Activated CD8-positive, alpha-beta memory T cell treated with anti-CD3 and anti-CD28 coated beads for 1 hour (primary cell): Measurements from ENCODE around the gene CYP21A2.
"Not testable (repeated sequence)": the region's sequence is repeated elsewhere in the genome, so short reads cannot be mapped to it uniquely, and the experiment has no call there.

Experiments
- DNase-seq, 2 donors: peaks; one replicate each; pipeline ENCODE4 v3.0.0-alpha.2; 2020; ENCODE audit warnings: low read depth in 1 of 2; ENCODE audit errors: extremely low read depth in 1 of 2

CYP21A2 gene

DNA sequence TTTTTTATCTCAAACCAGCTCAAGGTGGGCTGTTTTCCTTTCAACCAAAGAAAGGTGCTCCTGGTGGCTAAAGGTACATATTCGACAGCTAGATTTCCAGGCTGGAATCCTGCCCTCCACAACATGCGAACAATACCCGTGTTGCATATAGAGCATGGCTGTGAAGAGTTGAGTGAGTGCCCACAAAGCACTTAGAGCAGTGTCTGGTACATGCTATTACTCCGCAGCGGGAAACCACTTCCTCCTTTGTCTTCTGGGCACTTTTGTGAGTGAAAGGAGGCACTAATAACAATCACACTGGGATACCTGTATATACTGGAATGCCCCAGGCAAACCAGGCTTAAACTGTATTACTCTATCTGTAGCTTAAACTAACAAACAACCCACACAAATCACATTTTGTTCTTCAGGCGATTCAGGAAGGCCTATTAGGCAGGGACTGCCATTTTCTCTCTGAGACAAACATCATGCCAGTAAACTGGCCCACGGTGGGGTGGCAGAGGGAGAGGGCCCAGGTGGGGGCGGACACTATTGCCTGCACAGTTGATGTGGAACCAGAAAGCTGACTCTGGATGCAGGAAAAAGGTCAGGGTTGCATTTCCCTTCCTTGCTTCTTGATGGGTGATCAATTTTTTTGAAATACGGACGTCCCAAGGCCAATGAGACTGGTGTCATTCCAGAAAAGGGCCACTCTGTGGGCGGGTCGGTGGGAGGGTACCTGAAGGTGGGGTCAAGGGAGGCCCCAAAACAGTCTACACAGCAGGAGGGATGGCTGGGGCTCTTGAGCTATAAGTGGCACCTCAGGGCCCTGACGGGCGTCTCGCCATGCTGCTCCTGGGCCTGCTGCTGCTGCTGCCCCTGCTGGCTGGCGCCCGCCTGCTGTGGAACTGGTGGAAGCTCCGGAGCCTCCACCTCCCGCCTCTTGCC, at the start of gene CYP21A2:
CYP21A2 (plus strand) TSS at position 818 of the 927 bp plus-strand sequence; CDS start at position 826, 8 bp downstream.
- not testable (repeated sequence) for DNase-seq

DNA sequence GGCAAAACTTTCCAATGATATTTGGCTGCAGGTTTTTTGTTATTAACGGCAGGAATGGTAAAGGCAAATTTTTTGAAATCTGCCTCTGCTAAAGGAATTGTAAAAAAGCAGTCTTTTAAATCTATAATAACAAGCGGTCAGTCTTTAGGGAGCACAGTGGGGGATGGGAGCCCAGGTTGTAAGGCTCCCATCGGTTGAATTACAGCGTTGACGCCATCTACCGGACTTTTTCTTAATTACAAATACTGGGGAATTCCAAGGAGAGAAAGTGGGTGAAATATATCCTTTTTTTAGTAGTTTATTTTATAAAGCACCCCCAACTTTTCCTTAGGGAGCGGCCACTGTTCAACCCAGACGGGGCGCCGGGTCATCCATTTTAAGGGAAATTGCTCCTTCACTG, 48.9 kb upstream of the CYP21A2 start:
- DNase-seq, result not testable (repeated sequence)

DNA sequence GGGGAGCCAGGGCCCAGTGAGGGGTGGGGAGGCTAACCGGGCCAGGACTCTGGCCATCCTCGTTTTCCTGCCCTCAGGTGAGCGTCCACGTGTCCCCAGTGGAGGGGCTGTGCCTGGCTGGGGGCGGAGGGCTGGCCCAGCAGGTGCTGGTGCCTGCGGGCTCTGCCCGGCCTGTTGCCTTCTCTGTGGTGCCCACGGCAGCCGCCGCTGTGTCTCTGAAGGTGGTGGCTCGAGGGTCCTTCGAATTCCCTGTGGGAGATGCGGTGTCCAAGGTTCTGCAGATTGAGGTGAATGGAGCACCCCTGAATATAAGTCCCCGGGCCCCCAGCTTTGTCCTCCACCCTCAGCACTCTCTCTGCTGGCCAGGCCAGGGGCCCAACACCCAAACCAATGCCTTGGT, 43.8 kb upstream of the CYP21A2 start:
- DNase-seq, result not testable (repeated sequence)

DNA sequence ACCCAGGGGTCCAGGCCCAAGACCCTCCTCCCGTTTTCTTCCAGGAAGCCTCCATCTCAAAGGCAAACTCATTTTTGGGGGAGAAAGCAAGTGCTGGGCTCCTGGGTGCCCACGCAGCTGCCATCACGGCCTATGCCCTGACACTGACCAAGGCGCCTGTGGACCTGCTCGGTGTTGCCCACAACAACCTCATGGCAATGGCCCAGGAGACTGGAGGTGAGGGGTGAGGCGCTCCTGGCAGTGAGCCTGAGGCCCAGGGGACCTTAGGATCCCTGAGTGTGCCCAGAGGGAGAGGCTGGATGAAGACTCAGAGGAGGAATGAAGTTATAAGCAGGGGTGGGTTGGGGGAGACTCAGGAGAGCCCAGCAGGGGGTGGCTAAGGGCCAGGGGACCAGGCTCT, 41.8 kb upstream of the CYP21A2 start:
- DNase-seq, result not testable (repeated sequence)

DNA sequence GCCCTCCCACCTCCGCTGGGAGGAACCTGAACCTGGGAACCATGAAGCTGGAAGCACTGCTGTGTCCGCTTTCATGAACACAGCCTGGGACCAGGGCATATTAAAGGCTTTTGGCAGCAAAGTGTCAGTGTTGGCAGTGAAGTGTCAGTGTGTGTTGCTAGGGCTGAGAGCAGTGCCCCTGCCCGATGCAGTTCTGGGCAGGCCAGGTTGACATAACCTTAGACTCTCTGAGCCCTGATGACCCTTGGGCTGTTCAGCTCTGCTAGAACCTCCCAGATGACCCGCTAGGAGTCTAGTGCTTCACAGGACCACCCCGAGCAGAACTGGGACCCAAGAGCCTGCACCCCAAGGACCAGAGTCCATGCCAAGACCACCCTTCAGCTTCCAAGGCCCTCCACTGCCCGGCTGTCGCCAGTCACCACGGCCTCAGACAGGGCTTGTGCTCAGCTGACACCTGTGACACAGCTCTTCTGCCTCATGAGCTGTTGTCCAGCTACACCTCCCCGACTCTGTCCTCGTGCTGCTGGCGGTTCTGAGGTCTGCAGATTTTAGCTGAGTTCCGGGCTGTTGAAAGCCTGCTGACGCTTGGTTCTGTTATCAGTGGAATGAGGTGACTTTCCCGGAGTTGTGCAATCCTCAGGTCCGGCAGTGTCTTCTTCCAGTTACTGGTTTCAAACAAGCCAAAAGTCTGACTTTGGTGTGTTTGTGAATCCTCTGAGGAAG, 35.5 kb upstream of the CYP21A2 start:
- not testable (repeated sequence) for DNase-seq

DNA sequence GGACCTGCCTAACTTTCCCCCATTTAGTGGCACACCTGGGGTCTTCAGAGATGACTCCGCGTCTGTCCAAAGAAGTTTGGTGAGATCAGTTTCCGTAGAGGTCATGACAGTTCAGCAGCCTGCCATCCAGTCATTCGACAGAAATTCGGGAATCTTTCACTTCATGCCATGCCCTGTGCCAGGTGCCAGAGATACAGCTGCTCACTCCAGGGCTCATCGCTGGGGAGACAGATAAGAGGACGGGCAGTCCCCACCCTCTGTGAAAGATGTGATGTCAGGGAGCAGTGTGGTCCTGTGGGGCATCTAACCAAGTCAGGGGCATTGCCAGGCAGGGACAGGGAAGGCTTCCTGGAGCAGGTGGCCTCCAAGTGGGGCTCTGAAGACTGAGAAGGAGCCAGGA, 34.9 kb upstream of the CYP21A2 start:
- not testable (repeated sequence) for DNase-seq

DNA sequence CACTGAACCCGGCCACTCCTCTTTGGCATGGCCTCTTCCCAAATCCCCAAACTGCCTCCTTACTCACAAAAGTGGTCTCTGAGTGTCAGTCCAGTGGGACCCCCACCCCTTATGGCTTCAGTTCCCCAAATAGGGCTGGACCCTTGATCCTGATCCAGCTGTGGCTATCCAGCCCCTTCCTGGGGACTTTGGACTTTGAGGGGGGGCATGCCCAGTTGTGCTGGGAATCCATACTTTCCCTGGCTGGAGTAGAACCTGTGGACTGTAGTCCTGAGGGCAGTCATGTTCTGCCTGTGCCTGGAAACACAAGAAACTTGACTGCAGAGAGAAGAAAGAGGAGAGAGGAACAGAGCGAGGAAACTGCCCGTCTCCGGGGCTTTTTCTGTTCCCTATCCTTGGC, 33.8 kb upstream of the CYP21A2 start:
- not testable (repeated sequence) for DNase-seq

DNA sequence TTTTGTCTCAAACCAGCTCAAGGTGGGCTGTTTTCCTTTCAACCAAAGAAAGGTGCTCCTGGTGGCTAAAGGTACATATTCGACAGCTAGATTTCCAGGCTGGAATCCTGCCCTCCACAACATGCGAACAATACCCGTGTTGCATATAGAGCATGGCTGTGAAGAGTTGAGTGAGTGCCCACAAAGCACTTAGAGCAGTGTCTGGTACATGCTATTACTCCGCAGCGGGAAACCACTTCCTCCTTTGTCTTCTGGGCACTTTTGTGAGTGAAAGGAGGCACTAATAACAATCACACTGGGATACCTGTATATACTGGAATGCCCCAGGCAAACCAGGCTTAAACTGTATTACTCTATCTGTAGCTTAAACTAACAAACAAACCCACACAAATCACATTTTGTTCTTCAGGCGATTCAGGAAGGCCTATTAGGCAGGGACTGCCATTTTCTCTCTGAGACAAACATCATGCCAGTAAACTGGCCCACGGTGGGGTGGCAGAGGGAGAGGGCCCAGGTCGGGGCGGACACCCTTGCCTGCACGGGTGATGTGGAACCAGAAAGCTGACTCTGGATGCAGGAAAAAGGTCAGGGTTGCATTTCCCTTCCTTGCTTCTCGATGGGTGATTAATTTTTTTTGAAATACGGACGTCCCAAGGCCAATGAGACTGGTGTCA, 33.2 kb upstream of the CYP21A2 start:
- not testable (repeated sequence) for DNase-seq

DNA sequence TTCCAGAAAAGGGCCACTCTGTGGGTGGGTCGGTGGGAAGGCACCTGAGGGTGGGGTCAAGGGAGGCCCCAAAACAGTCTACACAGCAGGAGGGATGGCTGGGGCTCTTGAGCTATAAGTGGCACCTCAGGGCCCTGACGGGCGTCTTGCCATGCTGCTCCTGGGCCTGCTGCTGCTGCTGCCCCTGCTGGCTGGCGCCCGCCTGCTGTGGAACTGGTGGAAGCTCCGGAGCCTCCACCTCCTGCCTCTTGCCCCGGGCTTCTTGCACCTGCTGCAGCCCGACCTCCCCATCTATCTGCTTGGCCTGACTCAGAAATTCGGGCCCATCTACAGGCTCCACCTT, 32.7 kb upstream of the CYP21A2 start:
- not testable (repeated sequence) for DNase-seq

DNA sequence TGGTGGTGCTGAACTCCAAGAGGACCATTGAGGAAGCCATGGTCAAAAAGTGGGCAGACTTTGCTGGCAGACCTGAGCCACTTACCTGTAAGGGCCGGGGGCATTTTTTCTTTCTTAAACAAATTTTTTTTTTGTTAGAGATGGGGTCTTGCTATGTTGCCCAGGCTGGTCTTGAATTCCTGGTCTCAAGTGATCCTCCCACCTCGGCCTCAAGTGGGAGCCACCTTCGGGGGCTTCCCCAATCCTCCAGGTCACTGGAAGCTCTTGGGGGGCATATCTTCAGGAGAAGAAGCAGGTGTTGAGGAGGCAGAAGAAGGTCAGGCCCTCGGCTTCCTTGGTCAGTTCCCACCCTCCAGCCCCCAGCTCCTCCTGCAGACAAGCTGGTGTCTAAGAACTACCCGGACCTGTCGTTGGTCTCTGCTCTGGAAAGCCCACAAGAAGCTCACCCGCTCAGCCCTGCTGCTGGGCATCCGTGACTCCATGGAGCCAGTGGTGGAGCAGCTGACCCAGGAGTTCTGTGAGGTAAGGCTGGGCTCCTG, 32.2 kb upstream of the CYP21A2 start:
- not testable (repeated sequence) for DNase-seq

DNA sequence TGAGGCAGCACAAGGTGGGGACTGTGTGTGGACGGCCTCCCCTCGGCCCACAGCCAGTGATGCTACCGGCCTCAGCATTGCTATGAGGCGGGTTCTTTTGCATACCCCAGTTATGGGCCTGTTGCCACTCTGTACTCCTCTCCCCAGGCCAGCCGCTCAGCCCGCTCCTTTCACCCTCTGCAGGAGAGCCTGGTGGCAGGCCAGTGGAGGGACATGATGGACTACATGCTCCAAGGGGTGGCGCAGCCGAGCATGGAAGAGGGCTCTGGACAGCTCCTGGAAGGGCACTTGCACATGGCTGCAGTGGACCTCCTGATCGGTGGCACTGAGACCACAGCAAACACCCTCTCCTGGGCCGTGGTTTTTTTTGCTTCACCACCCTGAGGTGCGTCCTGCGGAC, 31.1 kb upstream of the CYP21A2 start:
- DNase-seq, result not testable (repeated sequence)

DNA sequence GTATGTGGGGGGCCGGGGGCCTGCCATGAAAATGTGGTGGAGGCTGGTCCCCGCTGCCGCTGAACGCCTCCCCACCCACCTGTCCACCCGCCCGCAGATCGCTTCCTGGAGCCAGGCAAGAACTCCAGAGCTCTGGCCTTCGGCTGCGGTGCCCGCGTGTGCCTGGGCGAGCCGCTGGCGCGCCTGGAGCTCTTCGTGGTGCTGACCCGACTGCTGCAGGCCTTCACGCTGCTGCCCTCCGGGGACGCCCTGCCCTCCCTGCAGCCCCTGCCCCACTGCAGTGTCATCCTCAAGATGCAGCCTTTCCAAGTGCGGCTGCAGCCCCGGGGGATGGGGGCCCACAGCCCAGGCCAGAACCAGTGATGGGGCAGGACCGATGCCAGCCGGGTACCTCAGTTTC, 30.2 kb upstream of the CYP21A2 start:
- DNase-seq, result not testable (repeated sequence)

DNA sequence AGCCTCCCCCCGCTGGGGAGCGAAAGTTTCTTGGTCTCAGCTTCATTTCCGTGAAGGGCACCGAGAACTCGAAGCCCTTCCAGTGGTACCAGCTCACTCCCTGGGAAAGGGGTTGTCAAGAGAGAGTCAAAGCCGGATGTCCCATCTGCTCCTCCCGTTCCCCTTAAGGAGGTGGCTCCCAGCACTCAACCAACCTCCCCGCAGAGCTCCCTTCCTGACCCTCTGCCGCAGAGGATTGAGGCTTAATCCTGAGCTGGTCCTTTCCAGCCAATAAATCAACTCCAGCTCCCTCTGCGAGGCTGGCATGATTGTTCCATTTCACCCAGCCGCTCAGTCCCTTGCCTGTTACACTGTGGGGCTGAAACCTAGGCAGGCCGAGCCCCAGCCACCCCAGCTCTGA, 29.6 kb upstream of the CYP21A2 start:
- DNase-seq, result not testable (repeated sequence)

DNA sequence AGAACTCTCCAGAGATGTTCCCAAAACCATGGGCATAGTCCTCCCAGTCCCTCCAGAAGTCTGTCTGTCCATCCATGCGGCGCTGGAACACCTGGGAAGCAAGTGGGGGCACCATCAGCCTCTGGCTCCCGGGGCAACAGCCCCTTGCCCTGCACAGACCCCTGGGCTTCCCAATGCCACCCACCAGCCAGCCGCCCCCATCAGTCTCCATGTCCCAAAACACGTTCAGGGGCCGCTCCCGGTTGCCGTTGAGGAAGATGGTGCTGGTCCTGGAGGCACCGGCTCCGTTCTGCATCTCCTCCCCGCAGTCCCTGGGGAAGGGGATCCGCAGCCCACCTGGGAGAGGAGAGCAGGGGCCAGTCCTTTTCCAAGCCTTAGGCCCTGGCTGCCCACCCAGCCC, 28.7 kb upstream of the CYP21A2 start:
- not testable (repeated sequence) for DNase-seq

DNA sequence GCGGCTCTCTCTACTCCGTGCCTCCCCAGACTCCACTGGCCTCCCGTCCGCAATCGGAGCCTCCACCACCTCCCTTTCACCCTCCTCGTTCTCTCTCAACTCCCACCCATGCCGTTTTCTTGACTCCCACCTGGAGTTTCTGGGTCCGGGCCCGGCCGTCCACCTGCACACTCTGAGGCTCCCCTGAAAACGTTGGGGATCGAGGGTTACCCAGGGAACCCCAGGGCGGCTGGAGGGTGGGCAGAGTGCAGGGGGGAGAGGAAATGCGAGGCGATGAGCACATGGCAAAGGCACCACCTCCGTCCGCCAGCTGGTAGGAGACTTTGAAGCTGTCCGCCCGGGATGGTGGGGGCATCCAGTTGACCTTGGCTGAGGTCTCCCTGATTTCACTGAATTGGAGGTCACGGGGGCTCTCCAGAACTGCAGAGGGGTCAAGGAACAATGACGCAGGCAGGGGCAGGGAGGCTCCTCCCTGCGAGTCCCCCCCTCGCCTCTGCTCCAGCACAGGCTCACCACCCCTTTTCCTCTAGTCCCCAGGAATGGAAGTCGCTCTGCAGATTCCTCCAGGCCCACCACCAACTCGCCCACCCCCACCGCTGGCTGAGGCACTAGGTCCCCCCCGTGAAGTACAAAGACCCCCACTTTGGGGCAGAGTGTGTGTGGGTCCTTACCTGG, 27.2 kb upstream of the CYP21A2 start:
- not testable (repeated sequence) for DNase-seq

DNA sequence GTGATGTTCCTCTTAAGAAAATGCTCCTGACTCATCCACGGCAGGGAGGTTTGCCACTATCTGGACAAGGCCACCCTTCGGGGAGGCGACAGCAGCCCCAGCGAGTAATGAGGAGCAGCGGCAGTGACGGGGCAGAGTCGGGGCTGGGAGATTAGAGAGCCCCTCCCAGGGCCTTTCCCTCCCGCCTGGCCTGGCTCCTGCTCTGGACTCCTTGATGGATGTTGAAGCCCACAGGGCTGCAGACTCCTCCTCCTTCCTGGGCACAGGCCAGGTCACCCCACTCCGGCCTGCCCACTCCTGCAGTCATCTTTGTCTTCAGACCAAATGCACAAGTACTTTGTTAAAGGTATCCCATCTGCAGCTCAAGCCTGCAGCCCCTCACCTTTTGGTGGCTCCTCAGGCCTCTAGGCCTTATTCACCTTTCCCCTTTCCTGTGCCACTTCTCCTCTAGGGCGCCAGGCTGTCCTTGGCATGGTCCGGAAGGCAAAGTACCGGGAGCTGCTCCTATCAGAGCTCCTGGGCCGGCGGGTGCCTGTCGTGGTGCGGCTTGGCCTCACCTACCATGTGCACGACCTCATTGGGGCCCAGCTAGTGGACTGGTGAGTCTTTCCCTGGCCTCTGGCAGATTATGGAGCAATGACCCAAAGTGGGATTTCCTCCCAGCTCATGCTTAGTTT, 25.1 kb upstream of the CYP21A2 start:
- DNase-seq, result not testable (repeated sequence)

DNA sequence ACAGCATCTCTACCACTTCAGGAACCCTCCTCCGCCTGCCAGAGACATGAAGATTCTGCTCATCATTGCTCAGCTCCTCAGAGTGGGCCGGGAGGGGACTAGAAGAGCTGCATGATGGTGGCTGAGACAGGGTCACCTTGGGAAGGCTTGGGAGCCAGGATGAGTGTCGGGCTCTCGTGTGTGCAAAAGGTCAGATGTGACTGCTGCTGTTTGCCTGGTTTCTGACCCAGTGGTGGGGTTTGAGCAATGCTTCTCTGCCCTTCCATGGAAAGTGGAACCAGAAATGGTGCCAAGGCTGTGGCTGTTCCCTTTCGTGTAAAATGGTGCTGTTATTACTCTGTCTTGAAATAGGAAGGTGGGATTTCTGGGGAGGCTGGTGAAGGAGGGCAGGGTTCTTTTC, 24.5 kb upstream of the CYP21A2 start:
- DNase-seq, result not testable (repeated sequence)

DNA sequence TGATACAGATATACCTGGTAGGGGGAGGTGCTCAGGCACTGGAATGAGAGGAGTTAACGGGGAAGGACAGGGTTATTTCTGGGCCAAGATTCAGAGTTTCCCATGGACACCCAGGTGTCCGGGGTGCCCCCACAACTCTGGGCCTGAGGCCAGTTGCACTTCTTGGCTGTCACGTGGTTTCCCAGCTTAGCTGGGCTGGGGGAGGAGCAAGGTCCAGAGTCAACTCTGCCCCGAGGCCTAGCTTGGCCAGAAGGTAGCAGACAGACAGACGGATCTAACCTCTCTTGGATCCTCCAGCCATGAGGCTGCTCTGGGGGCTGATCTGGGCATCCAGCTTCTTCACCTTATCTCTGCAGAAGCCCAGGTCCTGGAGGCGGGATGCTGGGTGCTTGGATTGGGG, 23.7 kb upstream of the CYP21A2 start, which contains the start of gene C4B:
C4B (plus strand) TSS at position 249 of the 400 bp plus-strand sequence; CDS start at position 300, 51 bp downstream.
- not testable (repeated sequence) for DNase-seq

DNA sequence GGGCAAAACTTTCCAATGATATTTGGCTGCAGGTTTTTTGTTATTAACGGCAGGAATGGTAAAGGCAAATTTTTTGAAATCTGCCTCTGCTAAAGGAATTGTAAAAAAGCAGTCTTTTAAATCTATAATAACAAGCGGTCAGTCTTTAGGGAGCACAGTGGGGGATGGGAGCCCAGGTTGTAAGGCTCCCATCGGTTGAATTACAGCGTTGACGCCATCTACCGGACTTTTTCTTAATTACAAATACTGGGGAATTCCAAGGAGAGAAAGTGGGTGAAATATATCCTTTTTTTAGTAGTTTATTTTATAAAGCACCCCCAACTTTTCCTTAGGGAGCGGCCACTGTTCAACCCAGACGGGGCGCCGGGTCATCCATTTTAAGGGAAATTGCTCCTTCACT, 16.1 kb upstream of the CYP21A2 start:
- DNase-seq, result not testable (repeated sequence)

DNA sequence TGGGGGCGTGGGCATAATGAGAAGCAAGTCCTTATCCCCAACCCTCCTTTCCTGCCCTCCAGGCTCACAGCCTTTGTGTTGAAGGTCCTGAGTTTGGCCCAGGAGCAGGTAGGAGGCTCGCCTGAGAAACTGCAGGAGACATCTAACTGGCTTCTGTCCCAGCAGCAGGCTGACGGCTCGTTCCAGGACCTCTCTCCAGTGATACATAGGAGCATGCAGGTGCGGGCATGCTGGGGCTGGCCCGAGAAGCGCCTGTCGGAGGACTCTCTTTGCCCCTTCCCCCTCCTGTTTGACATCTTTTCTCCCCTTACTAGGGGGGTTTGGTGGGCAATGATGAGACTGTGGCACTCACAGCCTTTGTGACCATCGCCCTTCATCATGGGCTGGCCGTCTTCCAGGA, 9.6 kb upstream of the CYP21A2 start:
- not testable (repeated sequence) for DNase-seq
